ENCODE data around the gene AMZ2. TPM values are rescaled to one million over a fixed set of nuclear protein-coding genes. Genes with fewer than 3 reads are reported as not detected.
"Not testable (repeated sequence)": the region's sequence is repeated elsewhere in the genome, so short reads cannot be mapped to it uniquely, and the experiment has no call there.

The AMZ2 gene
- total and polyA plus RNA-seq, 2 donors from 2014 or later, result 48.6 to 90.9 TPM

DNA sequence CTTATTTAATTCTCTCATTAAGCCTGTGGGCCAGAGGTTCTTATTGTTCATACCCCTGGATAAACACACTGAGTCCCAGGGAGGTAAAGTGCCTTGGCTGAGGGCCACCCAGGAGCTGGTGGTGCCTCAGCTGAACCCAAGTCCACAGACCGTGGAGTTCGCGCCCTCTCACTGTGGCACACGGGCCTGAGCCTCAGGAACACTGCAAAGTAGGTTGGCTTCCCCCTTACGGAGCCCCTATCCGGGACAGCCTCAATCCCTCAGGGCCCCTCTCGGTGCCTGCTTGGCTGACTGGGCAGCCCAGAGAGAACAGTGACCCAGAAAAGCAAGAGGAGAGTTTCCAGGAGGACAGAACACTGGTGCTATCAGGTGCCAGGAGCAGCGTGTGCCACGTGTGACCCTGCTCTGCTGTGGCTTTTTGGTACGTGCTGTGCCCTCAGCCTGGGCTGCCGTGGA lies 12.5 kb upstream of the AMZ2 start:
- H3K27me3 ChIP-seq (ENCODE audit: control insufficient read depth, insufficient read depth, low read length); DNase-seq; FAIRE-seq; intact Hi-C loops (cut with DNase I); H3K4me1 ChIP-seq (ENCODE audit: control insufficient read depth in 2 of 3, insufficient read depth in 2 of 3, low read depth in 1 of 3, low read length in 3 of 3); H3K9me3 ChIP-seq (ENCODE audit: control insufficient read depth in 2 of 3, insufficient read depth in 1 of 3, low read length in 3 of 3); H3K36me3 ChIP-seq (ENCODE audit: control insufficient read depth in 2 of 3, insufficient read depth in 3 of 3, low read length in 3 of 3); H3K4me3 ChIP-seq (ENCODE audit: low read length in 3 of 3): not testable (repeated sequence)
- H3K9ac ChIP-seq (ENCODE audit: low read length in 3 of 3), result peak overlapping the region in 1 of 3 donors; percentile 29
- peak overlapping the region; percentile 81 to 83 for H3K27ac ChIP-seq (ENCODE audit: low read depth in 2 of 2, low read length in 2 of 2)

DNA sequence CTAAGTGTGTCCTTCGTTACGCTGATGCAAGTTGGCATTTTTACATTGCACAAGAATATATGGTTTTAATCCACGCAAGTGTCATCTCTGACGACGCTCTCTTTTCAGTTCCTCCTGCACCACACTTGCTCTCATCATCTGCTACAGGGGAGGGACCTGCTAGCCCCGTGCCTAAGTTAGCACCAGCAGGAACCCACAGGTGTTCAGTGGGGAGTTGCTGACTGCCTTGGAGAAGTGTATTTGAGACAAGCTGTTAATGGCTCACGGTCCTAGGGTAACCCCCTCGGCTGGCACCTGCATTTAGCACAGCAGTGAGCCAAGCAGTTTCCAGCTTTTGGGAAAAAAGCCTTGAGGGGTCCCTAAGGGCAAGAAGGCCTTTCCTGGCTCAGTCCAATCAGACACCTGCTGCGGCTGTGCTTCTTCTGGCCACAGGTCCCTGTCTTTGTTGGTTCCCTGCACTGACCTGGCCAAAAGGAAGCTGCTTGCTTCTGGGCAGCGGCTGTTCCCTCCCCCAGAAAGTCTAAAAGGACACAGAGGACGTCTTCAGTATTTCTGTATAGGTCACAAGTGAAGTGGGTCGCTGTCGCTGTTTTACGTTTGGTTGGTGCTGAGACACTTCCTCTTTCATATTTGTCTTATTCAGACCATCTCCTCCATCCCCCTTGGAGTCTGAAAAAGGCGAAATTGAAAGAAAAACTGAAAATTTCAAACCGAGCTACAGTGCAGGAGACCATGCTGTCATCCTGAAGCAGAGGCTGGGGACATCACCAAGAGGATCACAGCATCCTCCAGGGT lies 10.3 kb upstream of the AMZ2 start:
- H3K4me1 ChIP-seq (ENCODE audit: control insufficient read depth in 2 of 3, insufficient read depth in 2 of 3, low read depth in 1 of 3, low read length in 3 of 3); H3K9me3 ChIP-seq (ENCODE audit: control insufficient read depth in 2 of 3, insufficient read depth in 1 of 3, low read length in 3 of 3); H3K4me3 ChIP-seq (ENCODE audit: low read length in 3 of 3); FAIRE-seq; H3K9ac ChIP-seq (ENCODE audit: low read length in 3 of 3); DNase-seq; intact Hi-C loops (cut with DNase I); H3K36me3 ChIP-seq (ENCODE audit: control insufficient read depth in 2 of 3, insufficient read depth in 3 of 3, low read length in 3 of 3); H3K27me3 ChIP-seq (ENCODE audit: control insufficient read depth, insufficient read depth, low read length): not testable (repeated sequence)
- peak overlapping the region in 1 of 2 donors; percentile 13 for H3K27ac ChIP-seq (ENCODE audit: low read depth in 2 of 2, low read length in 2 of 2)

DNA sequence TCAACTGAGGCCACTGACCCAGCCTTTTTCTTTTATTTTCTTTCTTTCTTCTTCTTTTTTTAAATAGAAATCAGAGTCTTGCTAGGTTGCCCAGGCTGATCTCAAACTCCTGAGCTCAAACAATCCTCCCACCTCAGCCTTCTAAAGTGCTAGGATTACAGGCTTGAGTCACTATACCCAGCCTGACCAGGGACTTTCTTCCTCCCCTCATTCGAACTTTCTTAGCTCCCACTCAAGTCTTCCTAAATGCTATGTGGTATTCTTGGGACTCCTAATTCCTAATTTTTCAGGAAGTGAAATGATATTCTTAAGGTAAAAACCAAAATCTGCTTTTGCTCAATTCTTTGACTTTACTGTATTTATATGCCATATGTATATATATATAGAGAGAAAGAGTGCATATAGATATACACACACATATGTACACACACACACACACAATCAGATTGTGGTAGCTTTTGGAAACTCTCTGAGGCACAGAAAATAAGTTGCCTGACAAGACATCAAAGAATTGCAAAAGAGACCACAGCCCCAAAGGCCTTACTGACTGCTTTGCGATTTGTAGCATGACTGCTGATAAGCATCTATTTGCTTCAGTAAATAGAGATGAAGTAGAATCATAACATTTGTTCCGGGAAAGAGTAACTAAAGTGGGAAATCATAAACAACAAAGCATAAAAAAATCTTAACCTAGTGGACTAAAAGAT lies 9.5 kb upstream of the AMZ2 start:
- no peak overlapping the region for H3K4me3 ChIP-seq (ENCODE audit: low read length in 3 of 3)
- peak overlapping the region; percentile 40 to 43 for H3K27ac ChIP-seq (ENCODE audit: low read depth in 2 of 2, low read length in 2 of 2)
- H3K9ac ChIP-seq (ENCODE audit: low read length in 3 of 3), result no peak overlapping the region
- no peaks in the 10 kb centered on the region for H3K27me3 ChIP-seq (ENCODE audit: control insufficient read depth, insufficient read depth, low read length)
- H3K4me1 ChIP-seq (ENCODE audit: control insufficient read depth in 2 of 3, insufficient read depth in 2 of 3, low read depth in 1 of 3, low read length in 3 of 3), result peaks cover 0 to 6% (median 5%) of the 10 kb centered on the region in 3 donors
- H3K36me3 ChIP-seq (ENCODE audit: control insufficient read depth in 2 of 3, insufficient read depth in 3 of 3, low read length in 3 of 3), result no peaks in the 10 kb centered on the region
- FAIRE-seq, result no peak
- DNase-seq, result no peak
- no peaks in the 10 kb centered on the region for H3K9me3 ChIP-seq (ENCODE audit: control insufficient read depth in 2 of 3, insufficient read depth in 1 of 3, low read length in 3 of 3)
- intact Hi-C loops (cut with DNase I), result no loop called here
- TF ChIP-seq, protein P1, sequence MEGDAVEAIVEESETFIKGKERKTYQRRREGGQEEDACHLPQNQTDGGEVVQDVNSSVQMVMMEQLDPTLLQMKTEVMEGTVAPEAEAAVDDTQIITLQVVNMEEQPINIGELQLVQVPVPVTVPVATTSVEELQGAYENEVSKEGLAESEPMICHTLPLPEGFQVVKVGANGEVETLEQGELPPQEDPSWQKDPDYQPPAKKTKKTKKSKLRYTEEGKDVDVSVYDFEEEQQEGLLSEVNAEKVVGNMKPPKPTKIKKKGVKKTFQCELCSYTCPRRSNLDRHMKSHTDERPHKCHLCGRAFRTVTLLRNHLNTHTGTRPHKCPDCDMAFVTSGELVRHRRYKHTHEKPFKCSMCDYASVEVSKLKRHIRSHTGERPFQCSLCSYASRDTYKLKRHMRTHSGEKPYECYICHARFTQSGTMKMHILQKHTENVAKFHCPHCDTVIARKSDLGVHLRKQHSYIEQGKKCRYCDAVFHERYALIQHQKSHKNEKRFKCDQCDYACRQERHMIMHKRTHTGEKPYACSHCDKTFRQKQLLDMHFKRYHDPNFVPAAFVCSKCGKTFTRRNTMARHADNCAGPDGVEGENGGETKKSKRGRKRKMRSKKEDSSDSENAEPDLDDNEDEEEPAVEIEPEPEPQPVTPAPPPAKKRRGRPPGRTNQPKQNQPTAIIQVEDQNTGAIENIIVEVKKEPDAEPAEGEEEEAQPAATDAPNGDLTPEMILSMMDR (IDR thresholded peaks at IDR 0.05; ENCODE audit: borderline replicate concordance, extremely low read depth, insufficient read depth), result no peak

DNA sequence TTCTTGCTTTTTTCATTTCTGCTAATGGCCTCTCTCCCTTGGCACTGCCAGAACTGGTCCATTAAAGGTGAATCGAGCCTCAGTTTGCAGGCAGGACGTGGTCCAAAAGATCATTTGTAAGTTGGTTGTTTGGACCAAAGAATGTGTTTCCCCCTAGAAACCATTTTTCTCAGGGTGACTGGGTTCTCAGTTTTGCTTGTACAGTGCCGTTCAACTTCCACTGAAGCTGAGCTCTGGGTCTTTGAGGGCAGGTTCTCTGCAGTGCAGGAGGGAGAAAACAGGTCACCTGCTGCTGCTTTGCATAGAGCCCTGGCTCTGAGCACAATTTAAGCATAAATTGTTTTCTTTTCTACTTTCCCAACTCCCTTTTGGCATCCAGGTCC lies 9.0 kb upstream of the AMZ2 start:
- Histone ChIP-seq H3K9me3 (ENCODE audit: control insufficient read depth in 2 of 3, insufficient read depth in 1 of 3, low read length in 3 of 3) (no peaks in the 10 kb centered on the region), H3K27ac (ENCODE audit: low read depth in 2 of 2, low read length in 2 of 2) (peak overlapping the region; percentile 40 to 43), H3K36me3 (ENCODE audit: control insufficient read depth in 2 of 3, insufficient read depth in 3 of 3, low read length in 3 of 3) (no peaks in the 10 kb centered on the region), H3K9ac (ENCODE audit: low read length in 3 of 3) (peak overlapping the region in 1 of 3 donors; percentile 22), H3K4me1 (ENCODE audit: control insufficient read depth in 2 of 3, insufficient read depth in 2 of 3, low read depth in 1 of 3, low read length in 3 of 3) (peaks cover 0 to 6% (median 5%) of the 10 kb centered on the region in 3 donors), H3K4me3 (ENCODE audit: low read length in 3 of 3) (no peak overlapping the region), H3K27me3 (ENCODE audit: control insufficient read depth, insufficient read depth, low read length) (no peaks in the 10 kb centered on the region)
- intact Hi-C loops (cut with DNase I), result no loop called here
- TF ChIP-seq, protein P1 (IDR thresholded peaks at IDR 0.05; ENCODE audit: borderline replicate concordance, extremely low read depth, insufficient read depth), result no peak
- no peak for DNase-seq
- no peak for FAIRE-seq
